K562 (cell line): ENCODE data around the gene FUCA2. TPM values are rescaled to one million over a fixed set of nuclear protein-coding genes. Genes with fewer than 3 reads are reported as not detected.
A peak's percentile ranks its signal among the peaks of the same experiment; 100 is the strongest.

Source experiments
- BRCA1 ChIP-seq, 2 experiments: fragments of 450-650 bp in 1 of 2; sonication (generic) in 1 of 2; formaldehyde crosslinking in 1 of 2; IDR thresholded peaks; 2 replicates each; pipeline versions ENCODE4 v1.5.0 to v1.6.1; 2017 to 2020; ENCODE audit warnings: mild to moderate bottlenecking in 1 of 2, missing genetic modification reagents in 1 of 2
- CBX8 ChIP-seq: fragments of 200-600 bp; sonication (generic); IDR thresholded peaks from 2 replicates; pipeline ENCODE4 v1.6.1; 2012; ENCODE audit warnings: borderline replicate concordance, mixed run types, low read depth, mild to moderate bottlenecking, moderate library complexity, mixed read lengths, low read length, control low read depth, inconsistent platforms; ENCODE audit not compliant: poor library complexity, severe bottlenecking; ENCODE audit errors: extremely low read depth
- HMGN3 ChIP-seq: IDR thresholded peaks from 2 replicates; pipeline ENCODE4 v1.6.1; 2011; ENCODE audit warnings: borderline replicate concordance, low read depth, mild to moderate bottlenecking, mixed read lengths, low read length; ENCODE audit not compliant: insufficient read length; ENCODE audit errors: extremely low read depth
- MAFK ChIP-seq: IDR thresholded peaks from 2 replicates; pipeline ENCODE4 v1.6.1; 2011; ENCODE audit warnings: low read length, improper control_type of control experiment
- PHTF2 ChIP-seq: fragments of 250-450 bp; sonication (Bioruptor Pico); IDR thresholded peaks from 2 replicates; pipeline ENCODE4 v1.5.0; 2021; ENCODE audit warnings: mild to moderate bottlenecking
- PKNOX1 ChIP-seq: fragments of 450-650 bp; IDR thresholded peaks from 2 replicates; pipeline ENCODE4 v1.6.1; 2016
- RFX1 ChIP-seq: fragments of 450-650 bp; IDR thresholded peaks from 2 replicates; pipeline ENCODE4 v1.6.1; 2016; ENCODE audit warnings: mild to moderate bottlenecking, moderate library complexity
- SAP30 ChIP-seq: fragments of 200-600 bp; sonication (generic); IDR thresholded peaks from 2 replicates; pipeline ENCODE4 v1.6.1; 2012; ENCODE audit warnings: borderline replicate concordance, low read depth, mild to moderate bottlenecking, moderate library complexity, low read length, control low read depth, inconsistent platforms; ENCODE audit not compliant: insufficient read depth, poor library complexity, severe bottlenecking
- SIX5 ChIP-seq, 2 experiments: IDR thresholded peaks; 2 replicates each; pipeline ENCODE4 v1.6.1; 2011; ENCODE audit warnings: low read length in 2 of 2, borderline replicate concordance in 1 of 2, low read depth in 1 of 2, mild to moderate bottlenecking in 1 of 2, moderate library complexity in 1 of 2; ENCODE audit not compliant: insufficient read depth in 1 of 2
- SMAD1 ChIP-seq: fragments of 150-350 bp; IDR thresholded peaks from 2 replicates; pipeline ENCODE4 v1.6.1; 2014; ENCODE audit warnings: low read length, low read depth; ENCODE audit not compliant: partially characterized antibody
- ZBTB8A ChIP-seq: fragments of 450-650 bp; IDR thresholded peaks from 2 replicates; pipeline ENCODE4 v1.6.1; 2018; ENCODE audit warnings: mild to moderate bottlenecking, moderate library complexity; ENCODE audit not compliant: partially characterized antibody
- ZFPM2 ChIP-seq: fragments of 250-450 bp; sonication (Bioruptor Pico); IDR thresholded peaks from 2 replicates; pipeline ENCODE4 v1.5.1; 2022; ENCODE audit warnings: mild to moderate bottlenecking
- ZNF133 ChIP-seq: fragments of 250-450 bp; sonication (Bioruptor Pico); IDR thresholded peaks from 2 replicates; pipeline ENCODE4 v1.4.0; 2020; ENCODE audit warnings: mild to moderate bottlenecking
- ZNF282 ChIP-seq: sonication (generic); formaldehyde crosslinking; IDR thresholded peaks from 2 replicates; pipeline ENCODE4 v1.8.1; 2023; ENCODE audit warnings: missing genetic modification reagents
- ZNF740 ChIP-seq, 3 experiments: fragments of 200-800 bp in 1 of 3; sonication (Bioruptor generic) in 1 of 3; sonication (generic) in 1 of 3; formaldehyde crosslinking in 1 of 3; IDR thresholded peaks; 2 replicates each; pipeline versions ENCODE4 v1.6.1 to v1.8.0; 2016 to 2022; ENCODE audit warnings: mild to moderate bottlenecking in 2 of 3, missing compliant biosample characterization in 2 of 3, missing genetic modification characterization in 2 of 3, missing genetic modification reagents in 1 of 3
- polyA plus RNA-seq, 8 experiments: library from polyadenylated mRNA; depleted of rRNA in 4 of 8; stranded (reverse) in 5 of 8; unstranded in 3 of 8; fragments of >200 nt; fragmentation: Nextera tagmentation in 2 of 8; fragmentation: Illumina TruSeq in 1 of 8; extraction: Ambion mirVana in 2 of 8; extraction: Trizol in 1 of 8; gene quantifications; 2 replicates each; pipeline versions ENCODE4 v1.2.1 to v1.2.3, GENCODE V29; 2011 to 2014; ENCODE audit warnings: inconsistent platforms in 1 of 8, missing spikeins in 1 of 8
- total RNA-seq, 7 experiments: library from RNA; depleted of rRNA in 6 of 7; stranded (reverse); fragments of >200 nt in 6 of 7; fragmentation: Illumina TruSeq in 2 of 7; extraction: Trizol in 2 of 7; gene quantifications; 2 replicates each; pipeline versions ENCODE4 v1.2.1 to v1.2.3, GENCODE V29; 2011 to 2021; ENCODE audit warnings: low replicate concordance in 1 of 7
- TF ChIP-seq, protein P1 (sequence below): IDR thresholded peaks from 2 replicates; pipeline ENCODE4 v1.6.1; 2016; ENCODE audit warnings: missing genetic modification characterization, missing compliant biosample characterization
- TF ChIP-seq, protein P2 (sequence below): fragments of 450-650 bp; IDR thresholded peaks from 2 replicates; pipeline ENCODE4 v1.6.1; 2017; ENCODE audit warnings: mild to moderate bottlenecking, moderate library complexity

Gene FUCA2
- total and polyA plus RNA-seq, 9 of the 15 experiments (the other 6 are each of a cell fraction or from before 2014, with no cell fraction given), result 20.6 to 112 (median 79.3) TPM

- peak; percentile 55; the same call in 1 of the 2 replicates for TF ChIP-seq ZNF133
- TF ChIP-seq BRCA1 (IDR thresholded peaks at IDR 0.05), result no peak
- TF ChIP-seq BRCA1 (CRISPR knock-in tag; IDR thresholded peaks at IDR 0.05), result no peak
- TF ChIP-seq, protein P1, sequence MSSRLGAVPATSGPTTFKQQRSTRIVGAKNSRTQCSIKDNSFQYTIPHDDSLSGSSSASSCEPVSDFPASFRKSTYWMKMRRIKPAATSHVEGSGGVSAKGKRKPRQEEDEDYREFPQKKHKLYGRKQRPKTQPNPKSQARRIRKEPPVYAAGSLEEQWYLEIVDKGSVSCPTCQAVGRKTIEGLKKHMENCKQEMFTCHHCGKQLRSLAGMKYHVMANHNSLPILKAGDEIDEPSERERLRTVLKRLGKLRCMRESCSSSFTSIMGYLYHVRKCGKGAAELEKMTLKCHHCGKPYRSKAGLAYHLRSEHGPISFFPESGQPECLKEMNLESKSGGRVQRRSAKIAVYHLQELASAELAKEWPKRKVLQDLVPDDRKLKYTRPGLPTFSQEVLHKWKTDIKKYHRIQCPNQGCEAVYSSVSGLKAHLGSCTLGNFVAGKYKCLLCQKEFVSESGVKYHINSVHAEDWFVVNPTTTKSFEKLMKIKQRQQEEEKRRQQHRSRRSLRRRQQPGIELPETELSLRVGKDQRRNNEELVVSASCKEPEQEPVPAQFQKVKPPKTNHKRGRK (tag), result no peak
- no peak for TF ChIP-seq PHTF2 (CRISPR knock-in tag)
- no peak for TF ChIP-seq PKNOX1
- TF ChIP-seq ZNF740 (CRISPR knock-in tag; IDR thresholded peaks at IDR 0.05), result 0 out of 2 replicates have a peak, but pooled peaks have one; percentile 14
- no peak; a peak in 1 of 4 replicates for TF ChIP-seq ZNF740 (tag; IDR thresholded peaks at IDR 0.05)
- no peak for TF ChIP-seq ZBTB8A
- peak; percentile 97 for TF ChIP-seq ZNF282 (CRISPR knock-in tag)
- TF ChIP-seq ZFPM2 (CRISPR knock-in tag), result no peak; the same call in 1 of the 2 replicates
- no peak for TF ChIP-seq SIX5 (IDR thresholded peaks at IDR 0.05; ENCODE audit: borderline replicate concordance in 1 of 2, insufficient read depth in 1 of 2, low read depth in 1 of 2, low read length in 2 of 2)
- peak; percentile 57 for TF ChIP-seq MAFK
- TF ChIP-seq SAP30, result peak; percentile 88
- no peak for TF ChIP-seq CBX8
- peak; percentile 96 for TF ChIP-seq HMGN3
- TF ChIP-seq, protein P2, sequence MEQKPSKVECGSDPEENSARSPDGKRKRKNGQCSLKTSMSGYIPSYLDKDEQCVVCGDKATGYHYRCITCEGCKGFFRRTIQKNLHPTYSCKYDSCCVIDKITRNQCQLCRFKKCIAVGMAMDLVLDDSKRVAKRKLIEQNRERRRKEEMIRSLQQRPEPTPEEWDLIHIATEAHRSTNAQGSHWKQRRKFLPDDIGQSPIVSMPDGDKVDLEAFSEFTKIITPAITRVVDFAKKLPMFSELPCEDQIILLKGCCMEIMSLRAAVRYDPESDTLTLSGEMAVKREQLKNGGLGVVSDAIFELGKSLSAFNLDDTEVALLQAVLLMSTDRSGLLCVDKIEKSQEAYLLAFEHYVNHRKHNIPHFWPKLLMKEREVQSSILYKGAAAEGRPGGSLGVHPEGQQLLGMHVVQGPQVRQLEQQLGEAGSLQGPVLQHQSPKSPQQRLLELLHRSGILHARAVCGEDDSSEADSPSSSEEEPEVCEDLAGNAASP, result no peak
- no peak for TF ChIP-seq RFX1
- peak; percentile 75 for TF ChIP-seq SMAD1
- TF ChIP-seq, all 486 proteins: peak for 217
Measured at GRCh38 chr6:143510991-143511891, at the start of gene FUCA2 (continued).
